IMR-90 (cell line): Measurements from ENCODE around the gene ALOX12. TPM values are rescaled to one million over a fixed set of nuclear protein-coding genes. Genes with fewer than 3 reads are reported as not detected.
"Not testable (repeated sequence)": the region's sequence is repeated elsewhere in the genome, so short reads cannot be mapped to it uniquely, and the experiment has no call there.

Experiments
- ATAC-seq: fragments of 200-7000 bp; cut with Tn5 transposase; 2 replicates; pipeline ENCODE4 v1.9.1; 2020; ENCODE audit warnings: low read depth, mild to moderate bottlenecking, moderate library complexity
- BruUV-seq: library from RNA; stranded (reverse); fragments of 400-500 nt; replicated peaks from 2 replicates; lab custom pipeline; 2021; lab: Mats Ljungman, UMichigan
- CTCF ChIA-PET: fragments of 300-600 bp; formaldehyde crosslinking; extraction: SDS; loops from one replicate; lab custom pipeline; 2021; ENCODE audit warnings: antibody characterized with exemption; lab: Yijun Ruan, JAX
- POLR2A ChIA-PET: fragments of 300-600 bp; sonication (Branson Sonifier 250); formaldehyde crosslinking; loops from one replicate; lab custom pipeline; 2022; ENCODE audit warnings: antibody characterized with exemption; ENCODE audit not compliant: unreplicated experiment; lab: Charles Lee
- DNase-seq: peaks from one replicate; pipeline ENCODE4 v3.0.0; 2013
- H2AFZ ChIP-seq: replicated peaks from 2 replicates; pipeline ENCODE3; 2013; ENCODE audit warnings: low read length, mild to moderate bottlenecking; ENCODE audit not compliant: poor library complexity
- H2AK5ac ChIP-seq: 2 replicates; pipeline ENCODE4 v1.6.1; 2013; ENCODE audit warnings: low read depth, low read length, inconsistent platforms
- H2AK9ac ChIP-seq: replicated peaks from 2 replicates; pipeline ENCODE3; 2013; ENCODE audit warnings: mild to moderate bottlenecking, low read depth, low read length, moderate library complexity; ENCODE audit not compliant: poor library complexity
- H2BK120ac ChIP-seq: 2 replicates; pipeline ENCODE4 v1.6.1; 2013; ENCODE audit warnings: low read depth, low read length, inconsistent platforms
- H2BK15ac ChIP-seq: 3 replicates; pipeline ENCODE4 v1.6.1; 2013; ENCODE audit warnings: low read depth, low read length, inconsistent platforms
- H2BK20ac ChIP-seq: 2 replicates; pipeline ENCODE4 v1.6.1; 2013; ENCODE audit warnings: low read depth, mild to moderate bottlenecking, inconsistent platforms, low read length, moderate library complexity
- H2BK5ac ChIP-seq: 2 replicates; pipeline ENCODE4 v1.6.1; 2013; ENCODE audit warnings: mild to moderate bottlenecking, low read depth, low read length, inconsistent platforms; ENCODE audit not compliant: poor library complexity, severe bottlenecking
- H3K14ac ChIP-seq: replicated peaks from 2 replicates; pipeline ENCODE4 v1.6.1; 2013; ENCODE audit warnings: low read depth, low read length, inconsistent platforms
- H3K18ac ChIP-seq: 2 replicates; pipeline ENCODE4 v1.6.1; 2013; ENCODE audit warnings: low read depth, low read length, control low read depth
- H3K23ac ChIP-seq: 2 replicates; pipeline ENCODE4 v1.6.1; 2013; ENCODE audit warnings: low read depth, low read length, inconsistent platforms
- H3K27ac ChIP-seq: 2 replicates; pipeline ENCODE4 v1.5.1; 2013; ENCODE audit warnings: mild to moderate bottlenecking, control low read depth, low read length; ENCODE audit not compliant: insufficient read depth
- H3K27me3 ChIP-seq: 2 replicates; pipeline ENCODE4 v1.6.1; 2013; ENCODE audit warnings: low read length; ENCODE audit not compliant: control insufficient read depth, insufficient read depth
- H3K36me3 ChIP-seq: 2 replicates; pipeline ENCODE4 v1.6.1; 2013; ENCODE audit warnings: low read length, mixed read lengths; ENCODE audit not compliant: control insufficient read depth, insufficient read depth
- H3K4ac ChIP-seq: 2 replicates; pipeline ENCODE4 v1.6.1; 2013; ENCODE audit warnings: low read depth, low read length, inconsistent platforms
- H3K4me1 ChIP-seq: 2 replicates; pipeline ENCODE4 v1.6.1; 2013; ENCODE audit warnings: low read length, mixed read lengths; ENCODE audit not compliant: control insufficient read depth, insufficient read depth
- H3K4me2 ChIP-seq: 2 replicates; pipeline ENCODE4 v1.6.1; 2013; ENCODE audit warnings: low read depth, mild to moderate bottlenecking, control low read depth, low read length, moderate library complexity
- H3K4me3 ChIP-seq: 2 replicates; pipeline ENCODE4 v1.5.1; 2013; ENCODE audit warnings: low read depth, mild to moderate bottlenecking, control low read depth, low read length, moderate library complexity; ENCODE audit not compliant: insufficient read depth
- H3K56ac ChIP-seq: 2 replicates; pipeline ENCODE4 v1.6.1; 2013; ENCODE audit warnings: low read length, inconsistent platforms; ENCODE audit not compliant: insufficient read depth; ENCODE audit errors: extremely low read depth
- H3K79me1 ChIP-seq, 2 experiments: 2 replicates each; pipeline ENCODE4 v1.6.1; 2013; ENCODE audit warnings: low read length in 2 of 2, inconsistent platforms in 1 of 2, low read depth in 1 of 2
- H3K9ac ChIP-seq: 2 replicates; pipeline ENCODE4 v1.6.1; 2013; ENCODE audit warnings: low read depth, low read length, control low read depth
- H3K9me1 ChIP-seq: 2 replicates; pipeline ENCODE4 v1.6.1; 2013; ENCODE audit warnings: low read length, inconsistent platforms; ENCODE audit not compliant: insufficient read depth
- H3K9me3 ChIP-seq: 2 replicates; pipeline ENCODE4 v1.6.1; 2013; ENCODE audit warnings: low read length; ENCODE audit not compliant: control insufficient read depth, insufficient read depth
- H4K20me1 ChIP-seq: 2 replicates; pipeline ENCODE4 v1.6.1; 2013; ENCODE audit warnings: low read length, inconsistent platforms; ENCODE audit not compliant: insufficient read depth
- H4K5ac ChIP-seq: 2 replicates; pipeline ENCODE4 v1.6.1; 2013; ENCODE audit warnings: mild to moderate bottlenecking, low read depth, low read length, control low read depth
- H4K8ac ChIP-seq, 2 experiments: 2 replicates each; pipeline ENCODE4 v1.6.1; 2013; ENCODE audit warnings: low read depth in 2 of 2, low read length in 2 of 2, control low read depth in 1 of 2, inconsistent platforms in 1 of 2
- H4K91ac ChIP-seq: 2 replicates; pipeline ENCODE4 v1.6.1; 2013; ENCODE audit warnings: low read depth, low read length, inconsistent platforms; ENCODE audit not compliant: insufficient read depth
- WGBS, 2 experiments: methylation state at CpG; one replicate each; pipeline versions ENCODE4 v1.1.5 to v1.1.7; 2013; ENCODE audit warnings: missing lambda C conversion rate in 2 of 2; ENCODE audit not compliant: insufficient read length in 1 of 2; ENCODE audit errors: extremely low coverage in 2 of 2; 5-methylcytosine and 5-hydroxymethylcytosine counted together
- dilution Hi-C: fragments of 300-500 bp; cut with HindIII; formaldehyde crosslinking; loops from one replicate; pipeline ENCODE4 v1.14.3; 2018; ENCODE audit warnings: low sequenced_read_pairs; ENCODE audit not compliant: unreplicated experiment
- in situ Hi-C: fragments of 300-500 bp; cut with MboI; formaldehyde crosslinking; loops from 3 replicates; pipeline ENCODE4 v1.14.3; 2019; ENCODE audit warnings: low sequenced_read_pairs, inconsistent platforms, mixed read lengths
- intact Hi-C: fragments of 100-400 bp; cut with micrococcal nuclease; formaldehyde crosslinking; loops from 2 replicates; pipeline ENCODE4 v1.10.0; 2022
- polyA plus RNA-seq, 3 experiments: library from polyadenylated mRNA; depleted of rRNA; stranded (reverse); fragments of >200 nt; gene quantifications; 2 replicates each; pipeline ENCODE4 v1.2.3, GENCODE V29; 2012; ENCODE audit warnings: low replicate concordance in 1 of 3
- total RNA-seq: library from RNA; depleted of rRNA; stranded (reverse); fragments of >200 nt; gene quantifications from 2 replicates; pipeline ENCODE4 v1.2.3, GENCODE V29; 2012

ALOX12 gene
- total and polyA plus RNA-seq, 2 of the 4 experiments (the other 2 are of a cell fraction) = 0.03 TPM; not detected in 1

GRCh38 chr17:7050583-7050982, 54.7 kb downstream of the ALOX12 start:
- H2AFZ ChIP-seq, H4K8ac ChIP-seq, H3K36me3 ChIP-seq, H3K9me1 ChIP-seq, H3K27me3 ChIP-seq, H2AK5ac ChIP-seq, H3K4me3 ChIP-seq, H3K4ac ChIP-seq, H4K20me1 ChIP-seq, H3K79me1 ChIP-seq, H3K23ac ChIP-seq, dilution Hi-C loops, H3K14ac ChIP-seq, H3K4me2 ChIP-seq, H3K4me1 ChIP-seq, H3K27ac ChIP-seq, H2BK20ac ChIP-seq, POLR2A ChIA-PET, H3K9ac ChIP-seq, DNase-seq, BruUV-seq, H2AK9ac ChIP-seq, ATAC-seq, H3K9me3 ChIP-seq, H4K5ac ChIP-seq, H2BK120ac ChIP-seq, H4K91ac ChIP-seq, intact Hi-C loops, H3K18ac ChIP-seq, H2BK5ac ChIP-seq, H2BK15ac ChIP-seq, H3K56ac ChIP-seq: not testable (repeated sequence)
- in situ Hi-C loops = loop anchor here (5.0 to 25.0 kb wide), 2 partner anchors 87 to 487 kb away; partner anchors contain the start of gene TNFSF12
- WGBS, 2 experiments = 18% methylated on average over 3 of the region's 9 CpGs; no CpG with 5 or more reads in 1 of the 2 experiments
- CTCF ChIA-PET = interaction anchor here (1.4 to 1.9 kb wide), 2 partner anchors 82 to 86 kb away, joined by 3 to 16 read pairs; no protein-coding TSS in a partner anchor
